ENCODE results near the gene ANKRD33B.
A peak's percentile ranks its signal among the peaks of the same experiment; 100 is the strongest.
"Not testable (repeated sequence)": the region's sequence is repeated elsewhere in the genome, so short reads cannot be mapped to it uniquely, and the experiment has no call there.

The ANKRD33B gene

DNA sequence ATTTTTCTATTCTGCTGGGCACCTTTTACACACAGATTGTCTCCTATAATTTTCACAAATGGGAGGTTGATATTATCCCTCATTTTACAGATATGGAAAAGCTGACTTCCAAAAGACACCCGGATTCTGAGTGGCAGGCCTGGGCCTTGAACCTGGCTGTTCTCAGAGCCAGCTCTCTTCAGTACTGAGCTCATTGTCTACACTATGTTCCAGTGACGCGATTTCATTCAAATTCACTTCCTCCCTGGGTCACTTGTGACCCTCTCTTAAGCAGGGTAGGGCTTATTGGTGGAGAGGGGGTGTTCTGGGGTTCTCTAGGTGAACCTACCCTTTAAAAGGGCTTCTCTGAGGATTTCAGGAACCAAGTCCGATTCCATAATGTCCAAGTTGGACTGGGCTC lies 70.2 kb downstream of the ANKRD33B start:
- in situ Hi-C loops (cut with MboI; ENCODE audit: low sequenced_read_pairs, unreplicated experiment) = no loop called here
- TF ChIP-seq, protein P1, sequence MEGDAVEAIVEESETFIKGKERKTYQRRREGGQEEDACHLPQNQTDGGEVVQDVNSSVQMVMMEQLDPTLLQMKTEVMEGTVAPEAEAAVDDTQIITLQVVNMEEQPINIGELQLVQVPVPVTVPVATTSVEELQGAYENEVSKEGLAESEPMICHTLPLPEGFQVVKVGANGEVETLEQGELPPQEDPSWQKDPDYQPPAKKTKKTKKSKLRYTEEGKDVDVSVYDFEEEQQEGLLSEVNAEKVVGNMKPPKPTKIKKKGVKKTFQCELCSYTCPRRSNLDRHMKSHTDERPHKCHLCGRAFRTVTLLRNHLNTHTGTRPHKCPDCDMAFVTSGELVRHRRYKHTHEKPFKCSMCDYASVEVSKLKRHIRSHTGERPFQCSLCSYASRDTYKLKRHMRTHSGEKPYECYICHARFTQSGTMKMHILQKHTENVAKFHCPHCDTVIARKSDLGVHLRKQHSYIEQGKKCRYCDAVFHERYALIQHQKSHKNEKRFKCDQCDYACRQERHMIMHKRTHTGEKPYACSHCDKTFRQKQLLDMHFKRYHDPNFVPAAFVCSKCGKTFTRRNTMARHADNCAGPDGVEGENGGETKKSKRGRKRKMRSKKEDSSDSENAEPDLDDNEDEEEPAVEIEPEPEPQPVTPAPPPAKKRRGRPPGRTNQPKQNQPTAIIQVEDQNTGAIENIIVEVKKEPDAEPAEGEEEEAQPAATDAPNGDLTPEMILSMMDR (IDR thresholded peaks at IDR 0.05; ENCODE audit: borderline replicate concordance, control extremely low read depth, extremely low read depth, insufficient read depth, missing control alignments) = no peak
- DNase-seq (ENCODE audit: low spot score) = no peak

DNA sequence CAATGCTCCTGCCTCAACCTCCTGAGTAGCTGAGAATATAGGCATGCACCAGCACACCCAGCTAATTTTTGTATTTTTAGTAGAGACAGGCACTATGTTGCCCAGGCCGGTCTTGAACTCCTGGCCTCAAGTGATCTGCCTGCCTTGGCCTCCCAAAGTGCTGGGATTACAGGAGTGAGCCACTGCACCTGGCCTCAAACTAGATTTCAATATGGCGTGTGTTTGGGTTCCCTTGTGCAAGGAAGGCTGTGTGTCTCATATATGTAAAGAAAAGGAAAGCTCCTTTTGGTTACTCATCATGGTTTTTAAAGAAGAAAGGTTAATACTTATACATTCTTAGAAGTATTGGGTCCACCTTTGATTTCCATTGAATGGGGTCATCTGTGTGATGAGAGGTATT lies 70.7 kb downstream of the ANKRD33B start:
- in situ Hi-C loops (cut with MboI; ENCODE audit: low sequenced_read_pairs, unreplicated experiment) = no loop called here
- TF ChIP-seq, protein P1 (IDR thresholded peaks at IDR 0.05; ENCODE audit: borderline replicate concordance, control extremely low read depth, extremely low read depth, insufficient read depth, missing control alignments) = no peak
- no peak for DNase-seq (ENCODE audit: low spot score)

DNA sequence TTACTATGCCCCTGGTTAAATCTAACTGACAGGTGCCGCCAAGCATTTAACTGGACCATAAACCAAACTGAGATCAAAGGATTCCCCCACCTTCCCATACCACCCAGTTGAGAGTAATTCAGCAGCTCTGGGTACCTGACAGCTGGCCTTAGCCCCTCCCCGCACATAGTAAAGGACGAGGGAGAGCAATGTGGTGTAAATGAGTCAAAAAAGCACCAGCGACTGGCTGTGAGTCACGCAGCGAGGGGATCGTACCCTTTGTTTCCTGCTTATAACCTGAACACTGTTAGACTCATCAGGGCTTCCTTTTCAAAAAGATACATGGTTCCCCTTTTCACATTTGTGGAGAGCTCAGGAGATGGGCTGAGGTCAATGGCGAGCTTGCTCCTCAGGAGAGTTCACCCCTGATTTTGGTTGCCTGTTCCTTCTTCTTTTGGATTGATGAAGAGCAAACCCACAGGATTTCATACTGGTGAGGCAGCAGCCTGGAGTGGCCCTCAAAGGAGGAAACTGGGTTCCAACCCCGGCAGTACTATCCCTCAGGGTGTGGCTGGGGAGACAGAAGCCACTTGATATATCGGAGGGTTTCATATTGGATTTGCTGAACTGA lies 71.5 kb downstream of the ANKRD33B start:
- TF ChIP-seq, protein P1 (IDR thresholded peaks at IDR 0.05; ENCODE audit: borderline replicate concordance, control extremely low read depth, extremely low read depth, insufficient read depth, missing control alignments) = no peak

DNA sequence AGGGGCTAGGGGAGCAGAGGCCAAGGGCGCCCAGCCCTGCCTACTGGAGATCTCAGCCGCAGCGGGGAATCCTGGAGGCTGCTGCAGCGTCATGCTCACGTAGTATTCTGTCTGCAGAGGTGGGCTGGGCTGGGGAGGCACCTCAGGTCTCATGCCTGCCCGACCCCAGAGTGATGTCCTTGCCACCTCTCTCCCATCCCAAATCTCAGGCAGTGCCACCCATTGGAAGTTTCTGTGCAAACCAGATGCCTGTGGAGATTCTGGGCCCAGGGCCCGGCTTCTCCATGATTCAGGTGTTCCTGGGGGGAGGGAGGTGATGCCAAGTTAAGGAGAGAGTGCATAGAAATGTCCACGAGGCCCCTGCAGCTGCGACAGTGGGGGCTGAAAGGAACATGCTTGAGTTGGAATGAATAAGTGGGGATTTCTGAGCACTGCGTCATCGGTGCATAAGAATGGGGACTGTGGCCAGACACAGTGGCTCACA lies 72.0 kb downstream of the ANKRD33B start:
- TF ChIP-seq, protein P1 (IDR thresholded peaks at IDR 0.05; ENCODE audit: borderline replicate concordance, control extremely low read depth, extremely low read depth, insufficient read depth, missing control alignments) = no peak
- in situ Hi-C loops (cut with MboI; ENCODE audit: low sequenced_read_pairs, unreplicated experiment) = no loop called here
- no peak for DNase-seq (ENCODE audit: low spot score)

More for the DNA sequence above, 71.5 kb downstream of the ANKRD33B start:
- peak; percentile 87 for DNase-seq (ENCODE audit: low spot score)
- in situ Hi-C loops (cut with MboI; ENCODE audit: low sequenced_read_pairs, unreplicated experiment) = no loop called here

DNA sequence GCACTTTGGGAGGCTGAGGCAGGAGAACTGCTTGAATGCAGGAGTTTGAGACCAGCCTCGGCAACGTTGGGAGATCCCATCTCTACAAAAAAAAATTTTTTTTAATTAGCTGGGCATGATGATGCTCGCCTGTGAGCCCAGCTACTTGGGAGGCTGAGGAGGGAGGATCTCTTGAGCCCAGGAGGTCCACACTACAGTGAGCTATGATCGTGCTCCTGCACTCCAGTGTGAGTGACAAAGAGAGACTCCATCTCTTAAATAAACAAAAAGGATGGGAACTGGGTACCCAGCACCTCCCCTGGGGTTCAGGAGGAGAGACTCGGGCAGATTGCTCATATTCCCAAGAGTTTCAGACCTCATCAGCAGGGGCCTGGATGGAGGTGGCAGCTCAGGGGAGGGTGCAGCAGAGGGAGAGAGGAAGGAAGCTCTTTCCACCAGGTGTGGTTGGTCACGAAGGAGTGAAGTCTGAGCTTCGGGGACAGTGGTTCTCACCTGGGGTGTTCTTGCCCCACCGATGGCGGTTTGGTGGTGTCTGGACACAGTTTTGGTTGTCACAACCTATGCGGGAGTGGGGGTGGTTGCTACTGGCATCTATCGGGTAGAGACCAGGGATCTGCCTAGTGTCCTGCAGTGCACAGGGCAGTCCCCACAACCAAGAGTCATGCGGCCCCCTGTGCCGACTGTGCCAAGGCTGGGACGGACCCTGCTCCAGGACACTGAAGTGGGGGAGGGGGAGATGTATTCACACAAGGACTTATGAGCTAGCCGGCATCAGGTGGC lies 72.7 kb downstream of the ANKRD33B start:
- DNase-seq (ENCODE audit: low spot score) = no peak
- in situ Hi-C loops (cut with MboI; ENCODE audit: low sequenced_read_pairs, unreplicated experiment) = no loop called here
- TF ChIP-seq, protein P1 (IDR thresholded peaks at IDR 0.05; ENCODE audit: borderline replicate concordance, control extremely low read depth, extremely low read depth, insufficient read depth, missing control alignments) = no peak

DNA sequence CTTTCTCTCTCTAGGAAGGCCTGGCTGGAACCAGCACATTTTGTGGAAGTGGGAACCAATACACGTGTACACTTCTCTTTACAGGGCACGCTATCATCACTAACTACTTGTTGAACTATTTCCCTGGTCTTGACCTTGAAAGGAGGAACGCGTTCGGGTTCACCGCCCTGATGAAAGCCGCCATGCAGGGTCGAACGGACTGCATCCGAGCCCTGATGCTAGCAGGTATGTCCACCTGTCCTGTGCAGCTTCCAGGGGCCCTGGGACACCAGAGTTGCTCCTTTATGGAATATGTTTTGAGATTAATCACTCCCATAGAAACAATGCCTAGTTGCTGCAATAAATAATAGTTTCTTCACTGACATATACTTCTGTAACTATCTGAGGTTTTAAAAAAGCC lies 74.1 kb downstream of the ANKRD33B start:
- TF ChIP-seq, protein P1 (IDR thresholded peaks at IDR 0.05; ENCODE audit: borderline replicate concordance, control extremely low read depth, extremely low read depth, insufficient read depth, missing control alignments) = no peak
- in situ Hi-C loops (cut with MboI; ENCODE audit: low sequenced_read_pairs, unreplicated experiment) = no loop called here
- no peak for DNase-seq (ENCODE audit: low spot score)

DNA sequence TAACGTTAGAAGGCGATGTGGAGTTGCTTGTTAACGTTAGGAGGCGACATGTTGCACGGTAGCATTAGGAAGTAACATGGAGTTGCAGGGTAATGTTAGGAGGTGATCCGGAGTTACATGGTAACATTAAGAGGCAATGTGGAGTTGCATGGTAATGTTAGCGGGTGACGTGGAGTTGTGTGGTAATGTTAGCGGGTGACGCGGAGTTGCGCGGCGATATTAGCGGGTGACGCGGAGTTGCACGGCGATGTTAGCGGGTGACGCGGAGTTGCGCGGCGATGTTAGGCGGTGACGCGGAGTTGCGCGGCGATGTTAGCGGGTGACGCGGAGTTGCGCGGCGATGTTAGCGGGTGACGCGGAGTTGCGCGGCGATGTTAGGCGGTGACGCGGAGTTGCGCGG lies 74.9 kb downstream of the ANKRD33B start:
- DNase-seq (ENCODE audit: low spot score); in situ Hi-C loops (cut with MboI; ENCODE audit: low sequenced_read_pairs, unreplicated experiment): not testable (repeated sequence)
